Sigmoid colon (tissue), 7 donors: ENCODE results near the gene CFAP91. TPM values are rescaled to one million over a fixed set of nuclear protein-coding genes. Genes with fewer than 3 reads are reported as not detected.

ENCODE experiments used
- DNase-seq: peaks from one replicate; pipeline ENCODE4 v3.0.0-alpha.2; 2019
- H3K27ac ChIP-seq, 4 donors: fragments of 200-600 bp; sonication (generic); one replicate each; pipeline ENCODE4 v1.5.1; 2016 to 2019; ENCODE audit warnings: mild to moderate bottlenecking in 1 of 4
- H3K27me3 ChIP-seq, 3 donors: fragments of 200-600 bp; sonication (generic); one replicate each; pipeline ENCODE4 v1.5.1; 2019; ENCODE audit warnings: mild to moderate bottlenecking in 1 of 3
- H3K36me3 ChIP-seq, 4 donors: fragments of 200-600 bp; sonication (generic); one replicate each; pipeline ENCODE4 v1.5.1; 2016 to 2019
- H3K4me1 ChIP-seq, 4 donors: fragments of 200-600 bp; sonication (generic); one replicate each; pipeline ENCODE4 v1.5.1; 2017 to 2019
- H3K4me3 ChIP-seq, 4 donors: fragments of 200-600 bp; sonication (generic); one replicate each; pipeline ENCODE4 v1.5.1; 2017 to 2019; ENCODE audit warnings: mild to moderate bottlenecking in 2 of 4, moderate library complexity in 1 of 4
- H3K9me3 ChIP-seq, 4 donors: fragments of 200-600 bp in 3 of 4; sonication (generic) in 3 of 4; one replicate each; pipeline versions ENCODE4 v1.5.1 to v1.6.1; 2013 to 2019
- CTCF ChIP-seq, 4 experiments: fragments of 450-650 bp in 3 of 4; fragments of 200-600 bp in 1 of 4; IDR thresholded peaks; one replicate each; pipeline ENCODE4 v1.5.1; 2016 to 2019; ENCODE audit warnings: antibody characterized with exemption in 4 of 4, mild to moderate bottlenecking in 3 of 4, moderate library complexity in 2 of 4
- EP300 ChIP-seq, 4 donors: sonication (generic); formaldehyde crosslinking; IDR thresholded peaks; one replicate each; pipeline ENCODE4 v1.6.1; 2017; ENCODE audit warnings: antibody characterized with exemption in 4 of 4
- POLR2A ChIP-seq, 2 donors: fragments of 450-650 bp; IDR thresholded peaks; one replicate each; pipeline ENCODE4 v1.6.1; 2016; ENCODE audit warnings: antibody characterized with exemption in 2 of 2, mild to moderate bottlenecking in 2 of 2, moderate library complexity in 2 of 2
- POLR2AphosphoS5 ChIP-seq, 4 donors: sonication (generic); formaldehyde crosslinking; IDR thresholded peaks; one replicate each; pipeline ENCODE4 v1.6.1; 2017; ENCODE audit warnings: antibody characterized with exemption in 4 of 4
- WGBS, 2 donors: extraction: QIAGEN DNeasy Blood & Tissue Kit; methylation state at CpG; one replicate each; pipeline ENCODE4 v1.1.7; 2013; 5-methylcytosine and 5-hydroxymethylcytosine counted together
- intact Hi-C: fragments of 100-400 bp; cut with DNase I; formaldehyde crosslinking; loops from one replicate; pipeline ENCODE4 v1.15.1; 2023
- polyA plus RNA-seq, 3 donors: library from polyadenylated mRNA; stranded (reverse); fragments of 200-250 nt; gene quantifications; one replicate each; pipeline ENCODE4 v1.2.3, GENCODE V29; 2013
- total RNA-seq, 4 donors: library from RNA; depleted of rRNA; stranded (reverse); fragments of >200 nt; gene quantifications; one replicate each; pipeline ENCODE4 v1.1.0, GENCODE V29; 2016
- donor health status: healthy with polysubstance abuse.
- donor health status: Bipolar disorder and iron deficiency.
- donor health status: healthy.

CFAP91 gene
- total and polyA plus RNA-seq, 7 donors: 0.39 to 11.8 (median 1.4) TPM

DNA sequence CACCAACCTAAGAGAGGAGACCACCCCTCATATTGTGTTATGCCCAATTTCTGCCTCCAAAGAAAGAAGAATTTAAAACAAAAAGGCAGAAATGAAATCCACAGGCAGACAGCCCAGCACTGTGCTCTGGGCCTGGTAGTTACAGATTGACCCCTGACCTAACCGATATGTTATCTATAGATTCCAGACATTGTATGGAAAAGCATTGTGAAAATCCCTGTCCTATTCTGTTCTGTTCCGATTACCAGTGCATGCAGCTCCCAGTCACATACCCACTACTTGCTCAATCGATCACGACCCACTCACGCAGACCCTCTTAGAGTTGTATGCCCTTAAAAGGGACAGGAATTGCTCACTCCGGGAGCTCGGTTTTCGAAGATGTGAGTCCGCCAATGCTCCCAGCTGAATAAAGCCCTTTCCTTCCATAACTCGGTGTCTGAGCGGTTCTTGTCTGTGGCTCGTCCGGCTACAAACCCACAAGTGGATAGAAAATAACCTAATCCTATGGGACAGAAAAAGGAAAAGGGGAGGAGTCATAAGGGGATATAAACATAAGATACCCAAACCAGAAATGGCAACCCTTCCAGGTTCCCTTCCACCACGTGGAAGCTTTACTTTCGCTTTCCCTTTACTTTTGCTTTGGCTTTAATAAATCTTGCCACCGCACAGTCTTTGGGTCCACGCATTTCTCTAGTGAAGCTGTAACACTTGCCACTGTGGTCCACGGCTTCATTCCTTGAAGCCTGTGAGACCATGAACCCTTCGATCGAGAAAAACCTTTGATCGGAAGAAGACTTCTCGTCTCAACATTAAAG, 1.7 kb upstream of the CFAP91 start:
- intact Hi-C loops: loop anchor here (10.0 kb wide), 2 partner anchors 394 to 854 kb away; partner anchors contain the start of gene GSK3B
- no peak for DNase-seq
- no peak overlapping the region for H3K4me3 ChIP-seq
- 90% methylated on average over 22 of the region's 22 CpGs for WGBS, 2 donors
- TF ChIP-seq POLR2A (IDR thresholded peaks at IDR 0.05) (no peak), EP300 (IDR thresholded peaks at IDR 0.05) (no peak), POLR2AphosphoS5 (IDR thresholded peaks at IDR 0.05) (no peak), CTCF (IDR thresholded peaks at IDR 0.05) (no peak)
- no peaks in the 10 kb centered on the region for H3K9me3 ChIP-seq
- no peaks in the 10 kb centered on the region for H3K27me3 ChIP-seq
- no peaks in the 10 kb centered on the region for H3K36me3 ChIP-seq
- H3K27ac ChIP-seq: no peak overlapping the region
- H3K4me1 ChIP-seq: peaks cover 0 to 17% (median 13%) of the 10 kb centered on the region in 4 donors

- TF ChIP-seq EP300 (IDR thresholded peaks at IDR 0.05) (no peak), POLR2AphosphoS5 (IDR thresholded peaks at IDR 0.05) (no peak), CTCF (IDR thresholded peaks at IDR 0.05) (no peak), POLR2A (IDR thresholded peaks at IDR 0.05) (no peak)
- Histone ChIP-seq H3K27ac (peak overlapping the region; percentile 47 to 71 (median 56)), H3K4me3 (peak overlapping the region in 3 of 4 donors; percentile 4 to 64 (median 64)), H3K4me1 (peaks cover 0 to 17% (median 13%) of the 10 kb centered on the region in 4 donors), H3K9me3 (no peaks in the 10 kb centered on the region), H3K36me3 (no peaks in the 10 kb centered on the region), H3K27me3 (no peaks in the 10 kb centered on the region)
- DNase-seq: no peak
- WGBS, 2 donors: 53 to 74% methylated on average over 8 of the region's 8 CpGs
- intact Hi-C loops: loop anchor here (10.0 kb wide), 2 partner anchors 391 to 851 kb away; partner anchors contain the start of gene GSK3B
Measured at GRCh38 chr3:119703820-119704531, 1.2 kb downstream of the CFAP91 start.

DNA sequence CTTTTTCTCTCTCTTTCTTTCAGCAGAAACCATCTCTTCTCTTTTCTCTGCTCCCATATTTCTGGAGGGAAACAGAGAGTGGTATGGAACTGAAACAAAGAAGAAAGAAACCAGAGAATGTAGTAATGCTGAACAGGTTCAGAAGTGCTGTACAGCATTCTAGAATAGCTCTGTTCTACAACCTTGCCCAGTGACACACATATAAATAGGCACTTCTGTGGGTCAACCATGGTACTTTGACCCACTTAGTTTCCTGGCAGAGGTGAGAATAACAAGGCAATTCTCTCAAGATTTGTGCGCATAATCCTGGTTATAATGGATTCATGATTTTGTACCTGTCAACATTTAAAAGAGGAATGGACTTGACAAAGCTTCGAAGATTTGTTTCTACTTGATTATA, 12.3 kb downstream of the CFAP91 start:
- WGBS, 2 donors: 77 to 97% methylated on average over 2 of the region's 2 CpGs
- Histone ChIP-seq H3K27ac (no peak overlapping the region), H3K36me3 (peaks cover 0 to 19% (median 0%) of the 10 kb centered on the region in 4 donors), H3K4me3 (no peak overlapping the region), H3K27me3 (no peaks in the 10 kb centered on the region), H3K4me1 (no peaks in the 10 kb centered on the region), H3K9me3 (no peaks in the 10 kb centered on the region)
- TF ChIP-seq POLR2AphosphoS5 (IDR thresholded peaks at IDR 0.05) (no peak), POLR2A (IDR thresholded peaks at IDR 0.05) (no peak), EP300 (IDR thresholded peaks at IDR 0.05) (no peak), CTCF (IDR thresholded peaks at IDR 0.05) (no peak)
- intact Hi-C loops: no loop called here
- DNase-seq: no peak

DNA sequence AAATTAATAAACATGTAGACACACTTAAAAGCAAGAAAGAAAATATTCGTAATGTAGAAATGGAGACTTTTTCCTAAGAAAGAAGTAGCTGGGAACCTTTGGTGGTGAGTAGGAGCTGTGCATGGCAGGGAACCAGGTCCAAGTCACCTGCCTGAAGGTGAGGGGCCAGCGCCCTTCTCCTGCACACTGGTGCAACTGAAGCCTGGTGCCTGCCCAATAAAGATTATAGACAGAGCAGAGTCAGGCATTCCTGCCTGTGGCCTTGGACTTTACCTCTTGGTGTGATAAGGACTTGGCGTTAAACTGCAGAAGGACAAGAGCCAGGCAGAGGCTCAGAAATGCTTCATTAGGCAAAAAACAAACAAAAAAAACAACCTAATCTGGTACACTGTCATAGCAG, 14.2 kb downstream of the CFAP91 start:
- H3K4me1 ChIP-seq: no peaks in the 10 kb centered on the region
- intact Hi-C loops: no loop called here
- peaks cover 0 to 19% (median 0%) of the 10 kb centered on the region in 4 donors for H3K36me3 ChIP-seq
- no peak overlapping the region for H3K27ac ChIP-seq
- no peak for TF ChIP-seq EP300 (IDR thresholded peaks at IDR 0.05)
- no peak for TF ChIP-seq POLR2A (IDR thresholded peaks at IDR 0.05)
- no peak for TF ChIP-seq CTCF (IDR thresholded peaks at IDR 0.05)
- no peak for TF ChIP-seq POLR2AphosphoS5 (IDR thresholded peaks at IDR 0.05)
- no peaks in the 10 kb centered on the region for H3K9me3 ChIP-seq
- no peak overlapping the region for H3K4me3 ChIP-seq
- no peaks in the 10 kb centered on the region for H3K27me3 ChIP-seq
- DNase-seq: no peak
- 35 to 79% methylated on average over 3 of the region's 3 CpGs for WGBS, 2 donors
